AG09309 (cell line): ENCODE measurements around the gene SMAD3.

Experiments
- DNase-seq: peaks from one replicate; pipeline ENCODE4 v3.0.0-alpha.2; 2010; ENCODE audit warnings: low read depth
- H3K4me3 ChIP-seq: 2 replicates; pipeline ENCODE4 v1.5.1; 2011; ENCODE audit warnings: mild to moderate bottlenecking, low read depth, low read length, moderate library complexity; ENCODE audit not compliant: control insufficient read depth
- CTCF ChIP-seq: IDR thresholded peaks from 2 replicates; pipeline ENCODE4 v1.5.1; 2011; ENCODE audit warnings: mild to moderate bottlenecking, low read depth, low read length, inconsistent platforms; ENCODE audit not compliant: insufficient read depth, control insufficient read depth; ENCODE audit errors: missing control alignments

SMAD3 gene

GRCh38 chr15:67154249-67154648, 88.8 kb downstream of the SMAD3 start:
- no peak for TF ChIP-seq CTCF
- H3K4me3 ChIP-seq: no peak overlapping the region
- DNase-seq: no peak

GRCh38 chr15:67156426-67156825, 91.0 kb downstream of the SMAD3 start:
- H3K4me3 ChIP-seq: no peak overlapping the region
- TF ChIP-seq CTCF: no peak
- DNase-seq: no peak

- H3K4me3 ChIP-seq: no peak overlapping the region
- no peak for TF ChIP-seq CTCF
- no peak for DNase-seq
Measured at GRCh38 chr15:67156834-67157233, 91.4 kb downstream of the SMAD3 start.

GRCh38 chr15:67157521-67158252, 92.3 kb downstream of the SMAD3 start:
- no peak overlapping the region for H3K4me3 ChIP-seq
- no peak for TF ChIP-seq CTCF
- DNase-seq: no peak

- TF ChIP-seq CTCF: no peak
- no peak for DNase-seq
Measured at GRCh38 chr15:67158367-67158766, 93.0 kb downstream of the SMAD3 start.

GRCh38 chr15:67161412-67161811, 96.0 kb downstream of the SMAD3 start:
- DNase-seq: no peak
- H3K4me3 ChIP-seq: no peak overlapping the region
- TF ChIP-seq CTCF: no peak

More at GRCh38 chr15:67158367-67158766, 93.0 kb downstream of the SMAD3 start:
- no peak overlapping the region for H3K4me3 ChIP-seq
